Mesodermal cell (in vitro differentiated cells): ENCODE data around the gene HSD17B11.
"Not testable (repeated sequence)": the region's sequence is repeated elsewhere in the genome, so short reads cannot be mapped to it uniquely, and the experiment has no call there.

Experiments used
- H3K27ac ChIP-seq: 2 replicates; pipeline ENCODE4 v1.7.0; 2013; ENCODE audit warnings: mild to moderate bottlenecking, low read depth, low read length, moderate library complexity; ENCODE audit not compliant: severe bottlenecking
- H3K36me3 ChIP-seq: 2 replicates; pipeline ENCODE4 v1.7.1; 2013; ENCODE audit warnings: mild to moderate bottlenecking, low read length, moderate library complexity; ENCODE audit not compliant: control insufficient read depth, insufficient read depth
- H3K4me1 ChIP-seq: one replicate; pipeline ENCODE4 v1.7.1; 2013; ENCODE audit warnings: mild to moderate bottlenecking, low read length; ENCODE audit not compliant: insufficient read depth, control insufficient read depth, poor library complexity, severe bottlenecking
- H3K4me3 ChIP-seq: 2 replicates; pipeline ENCODE4 v1.7.0; 2013; ENCODE audit warnings: low read length, control low read depth, mild to moderate bottlenecking; ENCODE audit not compliant: insufficient read depth, poor library complexity, severe bottlenecking; ENCODE audit errors: extremely low read depth
- H3K9me3 ChIP-seq: 2 replicates; pipeline ENCODE4 v1.7.1; 2013; ENCODE audit warnings: mild to moderate bottlenecking, low read length, moderate library complexity; ENCODE audit not compliant: control insufficient read depth
- WGBS, 2 experiments: methylation state at CpG; one replicate each; pipeline ENCODE4 v1.1.5; 2013; ENCODE audit warnings: missing lambda C conversion rate in 2 of 2; ENCODE audit not compliant: insufficient coverage in 2 of 2; 5-methylcytosine and 5-hydroxymethylcytosine counted together

Gene HSD17B11

GRCh38 chr4:87310691-87311335, 80.2 kb downstream of the HSD17B11 start:
- no peak overlapping the region for H3K4me3 ChIP-seq
- no peaks in the 10 kb centered on the region for H3K4me1 ChIP-seq
- 68% methylated on average over 3 of the region's 4 CpGs; no CpG with 5 or more reads in 1 of the 2 experiments for WGBS, 2 experiments
- no peak overlapping the region for H3K27ac ChIP-seq
- no peaks in the 10 kb centered on the region for H3K9me3 ChIP-seq
- no peaks in the 10 kb centered on the region for H3K36me3 ChIP-seq

- Histone ChIP-seq H3K4me1 (no peaks in the 10 kb centered on the region), H3K36me3 (no peaks in the 10 kb centered on the region), H3K27ac (no peak overlapping the region), H3K4me3 (no peak overlapping the region), H3K9me3 (no peaks in the 10 kb centered on the region)
- 100% methylated on average over 2 of the region's 2 CpGs; no CpG with 5 or more reads in 1 of the 2 experiments for WGBS, 2 experiments
Measured at GRCh38 chr4:87309625-87310024, 81.4 kb downstream of the HSD17B11 start.

- Histone ChIP-seq H3K9me3 (no peaks in the 10 kb centered on the region), H3K4me1 (no peaks in the 10 kb centered on the region), H3K4me3 (no peak overlapping the region), H3K36me3 (no peaks in the 10 kb centered on the region), H3K27ac (no peak overlapping the region)
- WGBS, 2 experiments = no CpG with 5 or more reads among the region's 1 CpG
Measured at GRCh38 chr4:87306056-87306455, 84.9 kb downstream of the HSD17B11 start.

- 84 to 96% methylated on average over 4 of the region's 7 CpGs for WGBS, 2 experiments
- H3K4me1 ChIP-seq = no peaks in the 10 kb centered on the region
- H3K9me3 ChIP-seq = no peaks in the 10 kb centered on the region
- H3K36me3 ChIP-seq = no peaks in the 10 kb centered on the region
- H3K4me3 ChIP-seq = no peak overlapping the region
- H3K27ac ChIP-seq = no peak overlapping the region
Measured at GRCh38 chr4:87305562-87305961, 85.4 kb downstream of the HSD17B11 start.

GRCh38 chr4:87304745-87305432, 86.1 kb downstream of the HSD17B11 start:
- Histone ChIP-seq H3K36me3 (no peaks in the 10 kb centered on the region), H3K4me3 (no peak overlapping the region), H3K4me1 (no peaks in the 10 kb centered on the region), H3K9me3 (no peaks in the 10 kb centered on the region), H3K27ac (no peak overlapping the region)
- 92 to 100% methylated on average over 2 to 4 of the region's 10 CpGs for WGBS, 2 experiments

GRCh38 chr4:87299898-87300297, 91.1 kb downstream of the HSD17B11 start:
- 86 to 97% methylated on average over 1 to 3 of the region's 4 CpGs for WGBS, 2 experiments
- Histone ChIP-seq H3K27ac (no peak overlapping the region), H3K4me1 (no peaks in the 10 kb centered on the region), H3K36me3 (no peaks in the 10 kb centered on the region), H3K9me3 (no peaks in the 10 kb centered on the region), H3K4me3 (no peak overlapping the region)

- Histone ChIP-seq H3K4me1 (no peaks in the 10 kb centered on the region), H3K4me3 (no peak overlapping the region), H3K9me3 (peaks cover under 1% of the 10 kb centered on the region), H3K36me3 (no peaks in the 10 kb centered on the region), H3K27ac (no peak overlapping the region)
- 85 to 86% methylated on average over 2 of the region's 2 CpGs for WGBS, 2 experiments
Measured at GRCh38 chr4:87298362-87298761, 92.6 kb downstream of the HSD17B11 start.

GRCh38 chr4:87294911-87295310, 96.1 kb downstream of the HSD17B11 start:
- H3K4me3 ChIP-seq, H3K4me1 ChIP-seq, H3K9me3 ChIP-seq, H3K36me3 ChIP-seq, H3K27ac ChIP-seq: not testable (repeated sequence)
- 88 to 92% methylated on average over 4 to 5 of the region's 11 CpGs for WGBS, 2 experiments

- not testable (repeated sequence) for H3K27ac ChIP-seq, H3K9me3 ChIP-seq, H3K36me3 ChIP-seq, H3K4me1 ChIP-seq, H3K4me3 ChIP-seq
- whole genome bisulfite sequencing, 2 experiments = 79 to 93% methylated on average over 2 to 4 of the region's 7 CpGs
Measured at GRCh38 chr4:87293889-87294288, 97.1 kb downstream of the HSD17B11 start.

- 100% methylated on average over 1 of the region's 1 CpG; no CpG with 5 or more reads in 1 of the 2 experiments for WGBS, 2 experiments
- H3K4me3 ChIP-seq = no peak overlapping the region
Measured at GRCh38 chr4:87286970-87287369, 104.0 kb downstream of the HSD17B11 start.

More at GRCh38 chr4:87286970-87287369, 104.0 kb downstream of the HSD17B11 start:
- Histone ChIP-seq H3K36me3 (no peaks in the 10 kb centered on the region), H3K4me1 (no peaks in the 10 kb centered on the region), H3K27ac (no peak overlapping the region), H3K9me3 (peaks cover 10% of the 10 kb centered on the region)
